HepG2 (cell line): ENCODE measurements around the gene CKB. TPM values are rescaled to one million over a fixed set of nuclear protein-coding genes. Genes with fewer than 3 reads are reported as not detected.
A peak's percentile ranks its signal among the peaks of the same experiment; 100 is the strongest.

Source experiments
- ATAC-seq: fragments of 200-7000 bp; cut with Tn5 transposase; 3 replicates; pipeline ENCODE4 v1.9.1; 2020; ENCODE audit warnings: mild to moderate bottlenecking, moderate library complexity
- BruUV-seq: library from RNA; stranded (reverse); fragments of 400-500 nt; replicated peaks from 2 replicates; lab custom pipeline; 2021; lab: Mats Ljungman, UMichigan
- CTCF ChIA-PET: fragments of 300-600 bp; formaldehyde crosslinking; extraction: SDS; loops from one replicate; lab custom pipeline; 2021; ENCODE audit warnings: low total read pairs, inconsistent platforms, low intra/inter-chr PET ratio; lab: Yijun Ruan, JAX
- POLR2A ChIA-PET: fragments of 350-600 bp; sonication (Branson Sonifier 250); formaldehyde crosslinking; loops from one replicate; lab custom pipeline; 2020; ENCODE audit warnings: antibody characterized with exemption, inconsistent platforms; lab: Yijun Ruan, JAX
- DNase-seq: peaks from one replicate; pipeline ENCODE4 v3.0.0-alpha.2; 2015; ENCODE audit warnings: low spot score
- FAIRE-seq: peaks from 3 replicates; lab custom pipeline; 2011; peaks lifted over from hg19 to GRCh38; lab: Jason Lieb, UNC
- H2AFZ ChIP-seq: one replicate; pipeline ENCODE4 v1.6.1; 2011; ENCODE audit warnings: low read length, inconsistent platforms
- H3K27ac ChIP-seq: fragments of 300-600 bp; 3 replicates; pipeline ENCODE4 v1.8.0; 2011; ENCODE audit warnings: mixed run types, mild to moderate bottlenecking, mixed read lengths, low read length, inconsistent platforms; ENCODE audit not compliant: insufficient read depth; ENCODE audit errors: extremely low read length
- H3K27me3 ChIP-seq, 2 experiments: fragments of 200-600 bp in 1 of 2; 2 replicates in 1 of 2; 3 replicates in 1 of 2; pipeline versions ENCODE4 v1.6.0 to v1.8.0; 2011; ENCODE audit warnings: low read length in 2 of 2, mild to moderate bottlenecking in 2 of 2, moderate library complexity in 2 of 2, inconsistent platforms in 1 of 2; ENCODE audit not compliant: insufficient read depth in 2 of 2, control insufficient read depth in 1 of 2
- H3K36me3 ChIP-seq, 2 experiments: fragments of 200-600 bp in 1 of 2; replicated peaks in 1 of 2; 2 replicates in 1 of 2; 3 replicates in 1 of 2; pipeline versions ENCODE4 v1.5.1 to v1.8.0; 2011; ENCODE audit warnings: low read length in 2 of 2, inconsistent platforms in 1 of 2; ENCODE audit not compliant: insufficient read depth in 2 of 2, control insufficient read depth in 1 of 2
- H3K4me1 ChIP-seq: 2 replicates; pipeline ENCODE4 v1.5.1; 2012; ENCODE audit warnings: low read length, inconsistent platforms; ENCODE audit not compliant: insufficient read depth
- H3K4me2 ChIP-seq: 2 replicates; pipeline ENCODE4 v1.6.0; 2011; ENCODE audit warnings: low read depth, low read length, inconsistent platforms
- H3K4me3 ChIP-seq, 3 experiments: fragments of 200-600 bp in 1 of 3; sonication (generic), shearing (Covaris generic) in 1 of 3; replicated peaks in 1 of 3; 2 replicates each; pipeline ENCODE4 v1.5.1; 2011 to 2016; ENCODE audit warnings: low read length in 3 of 3, inconsistent platforms in 2 of 3, low read depth in 2 of 3, mild to moderate bottlenecking in 2 of 3, control low read depth in 1 of 3, mixed read lengths in 1 of 3; ENCODE audit not compliant: insufficient read depth in 1 of 3
- H3K79me2 ChIP-seq: one replicate; pipeline ENCODE4 v1.6.1; 2011; ENCODE audit warnings: low read length, inconsistent platforms; ENCODE audit not compliant: insufficient read depth
- H3K9ac ChIP-seq: 2 replicates; pipeline ENCODE4 v1.6.0; 2011; ENCODE audit warnings: mild to moderate bottlenecking, low read depth, low read length, inconsistent platforms; ENCODE audit not compliant: insufficient read depth
- H3K9me3 ChIP-seq: 2 replicates; pipeline ENCODE4 v1.5.1; 2012; ENCODE audit warnings: mild to moderate bottlenecking, low read length
- H4K20me1 ChIP-seq: 2 replicates; pipeline ENCODE4 v1.6.0; 2011; ENCODE audit warnings: inconsistent platforms, mild to moderate bottlenecking, low read length, moderate library complexity; ENCODE audit not compliant: insufficient read depth
- BCL3 ChIP-seq: sonication (generic); formaldehyde crosslinking; IDR thresholded peaks from 2 replicates; pipeline ENCODE4 v1.5.1; 2020; ENCODE audit warnings: mild to moderate bottlenecking, missing genetic modification reagents, moderate library complexity
- ELF3 ChIP-seq: IDR thresholded peaks from 2 replicates; pipeline ENCODE4 v1.6.1; 2016; ENCODE audit warnings: missing genetic modification reagents, missing compliant biosample characterization
- ETS1 ChIP-seq: sonication (generic); formaldehyde crosslinking; IDR thresholded peaks from 2 replicates; pipeline ENCODE4 v1.4.0; 2020; ENCODE audit warnings: missing genetic modification reagents
- HBP1 ChIP-seq: IDR thresholded peaks from 2 replicates; pipeline ENCODE4 v1.6.1; 2016; ENCODE audit warnings: low read depth, control low read depth
- HOXA3 ChIP-seq: sonication (generic); formaldehyde crosslinking; IDR thresholded peaks from 2 replicates; pipeline ENCODE4 v1.5.0; 2020; ENCODE audit warnings: missing genetic modification reagents
- RBAK ChIP-seq: sonication (generic); formaldehyde crosslinking; IDR thresholded peaks from 2 replicates; pipeline ENCODE4 v1.5.1; 2020; ENCODE audit warnings: mild to moderate bottlenecking, missing genetic modification reagents
- SPEN ChIP-seq: sonication (generic); formaldehyde crosslinking; IDR thresholded peaks from 2 replicates; pipeline ENCODE4 v1.5.1; 2020; ENCODE audit warnings: low read depth, mild to moderate bottlenecking, missing genetic modification reagents
- THAP9 ChIP-seq: sonication (generic); formaldehyde crosslinking; IDR thresholded peaks from 2 replicates; pipeline ENCODE4; 2020; ENCODE audit warnings: missing genetic modification reagents, mild to moderate bottlenecking, borderline replicate concordance
- ZNF350 ChIP-seq: sonication (generic); formaldehyde crosslinking; IDR thresholded peaks from 2 replicates; pipeline ENCODE4 v1.4.0; 2020; ENCODE audit warnings: mild to moderate bottlenecking, low read depth, missing genetic modification reagents, borderline replicate concordance
- ZNF605 ChIP-seq: sonication (generic); formaldehyde crosslinking; IDR thresholded peaks from 2 replicates; pipeline ENCODE4 v1.8.0; 2022; ENCODE audit warnings: mild to moderate bottlenecking, missing genetic modification reagents
- ZSCAN9 ChIP-seq: IDR thresholded peaks from 2 replicates; pipeline ENCODE4 v1.6.1; 2016; ENCODE audit warnings: borderline replicate concordance
- WGBS: methylation state at CpG from one replicate; pipeline ENCODE4 v1.1.6; 2017; ENCODE audit warnings: low lambda C conversion rate; 5-methylcytosine and 5-hydroxymethylcytosine counted together
- in situ Hi-C: cut with HindIII; loops from 2 replicates; pipeline ENCODE4 v1.10.0; 2017; ENCODE audit warnings: low pct_unique_long_range_greater_than_20kb; ENCODE audit not compliant: extremely low pct_ligation_motif_present
- intact Hi-C: fragments of 100-400 bp; cut with micrococcal nuclease; formaldehyde crosslinking; loops from one replicate; pipeline ENCODE4 v1.10.0; 2022; ENCODE audit not compliant: unreplicated experiment
- polyA plus RNA-seq, 8 experiments: library from polyadenylated mRNA; depleted of rRNA in 3 of 8; stranded (reverse) in 7 of 8; unstranded in 1 of 8; fragments of >200 nt; fragmentation: Illumina TruSeq in 4 of 8; extraction: Trizol in 4 of 8; gene quantifications; 2 replicates each; pipeline versions ENCODE4 v1.2.1 to v1.2.3, GENCODE V29; 2011 to 2016; ENCODE audit warnings: low read depth in 4 of 8, missing spikeins in 1 of 8, mixed read lengths in 1 of 8; ENCODE audit not compliant: insufficient read depth in 1 of 8
- total RNA-seq, 5 experiments: library from RNA; depleted of rRNA; stranded (reverse); fragments of >200 nt; fragmentation: Illumina TruSeq; extraction: Trizol; gene quantifications; 2 replicates each; pipeline ENCODE4 v1.2.3, GENCODE V29; 2016; ENCODE audit warnings: low read depth in 1 of 5

Gene CKB
- total and polyA plus RNA-seq, 2 of the 13 experiments (the other 11 are each of a cell fraction or from before 2014, with no cell fraction given): 82.3 to 217 TPM

- peak; percentile 92 for DNase-seq
- CTCF ChIA-PET: no interaction called here
- no CpG with 5 or more reads among the region's 70 CpGs for WGBS
- H3K36me3 ChIP-seq: peaks cover 3 to 4% of the 10 kb centered on the region in 2 experiments; a peak in 3 of 5 replicates
- peak; percentile 50 for FAIRE-seq
- peak; percentile 71 for ATAC-seq
- peak within 1 kb of the TSS; percentile 89 for H3K27ac ChIP-seq
- no peak within 1 kb of the TSS for H2AFZ ChIP-seq
- H3K79me2 ChIP-seq: peaks cover 30% of the 10 kb centered on the region
- no peaks in the 10 kb centered on the region for H3K9me3 ChIP-seq
- POLR2A ChIA-PET: interaction anchor here (0.6 to 3.2 kb wide), 14 partner anchors 8 to 275 kb away, joined by 3 to 37 read pairs (median 4); partner anchors contain the start of genes BAG5, COA8 and EIF5
- intact Hi-C loops: no loop called here
- BruUV-seq: TSS peak; percentile 94
- in situ Hi-C loops: no loop called here
- H3K4me2 ChIP-seq: peak within 1 kb of the TSS; percentile 98
- peak within 1 kb of the TSS; percentile 87 to 98 (median 95) for H3K4me3 ChIP-seq
- peak within 1 kb of the TSS; percentile 86 for H3K9ac ChIP-seq
- H4K20me1 ChIP-seq: no peaks in the 10 kb centered on the region
- no peaks in the 10 kb centered on the region; a peak in 1 of 5 replicates for H3K27me3 ChIP-seq
- peaks cover 65% of the 10 kb centered on the region for H3K4me1 ChIP-seq
- TF ChIP-seq ETS1 (CRISPR knock-in tag) (0 out of 2 replicates have a peak, but pooled peaks have one; percentile 11), ELF3 (peak; percentile 72), BCL3 (CRISPR knock-in tag) (0 out of 2 replicates have a peak, but pooled peaks have one; percentile 38), ZSCAN9 (peak; percentile 2; the same call in 1 of the 2 replicates), HOXA3 (peak; percentile 74), SPEN (CRISPR knock-in tag) (peak; percentile 15; the same call in 1 of the 2 replicates), RBAK (CRISPR knock-in tag) (no peak), THAP9 (CRISPR knock-in tag) (0 out of 2 replicates have a peak, but pooled peaks have one; percentile 71), HBP1 (CRISPR knock-in tag) (peak; percentile 67; the same call in 1 of the 2 replicates), ZNF605 (CRISPR knock-in tag) (peak; percentile 37; the same call in 1 of the 2 replicates), ZNF350 (peak; percentile 53; the same call in 1 of the 2 replicates)
Observed at GRCh38 chr14:103528587-103529382, 6.2 kb upstream of the CKB start, which contains the start of gene TRMT61A. TSS of gene TRMT61A (plus strand) at chr14:103529196. CDS start at chr14:103529979, 783 bp downstream.
